A549 (cell line): ENCODE measurements around the gene CDC20.

Experiments
- BCL3 ChIP-seq: fragments of >200 bp; sonication (Bioruptor Twin); formaldehyde crosslinking; IDR thresholded peaks from 3 replicates; pipeline ENCODE4 v1.6.1; 2016
- RAD21 ChIP-seq, 2 experiments: fragments of >200 bp in 1 of 2; sonication (Bioruptor Twin) in 1 of 2; formaldehyde crosslinking in 1 of 2; IDR thresholded peaks in 1 of 2; conservative IDR thresholded peaks in 1 of 2; 2 replicates in 1 of 2; 3 replicates in 1 of 2; pipeline ENCODE4 v1.6.1; 2012 to 2018; ENCODE audit warnings: inconsistent platforms in 1 of 2
- REST ChIP-seq: fragments of 200-600 bp; sonication (generic); IDR thresholded peaks from 2 replicates; pipeline ENCODE4 v1.6.1; 2016; ENCODE audit warnings: antibody characterized with exemption, mild to moderate bottlenecking, moderate library complexity
- USF2 ChIP-seq: fragments of 450-650 bp; IDR thresholded peaks from 2 replicates; pipeline ENCODE4 v1.6.1; 2014; ENCODE audit warnings: antibody characterized with exemption

- no peak for TF ChIP-seq USF2
- peak in 1 of 2 experiments; percentile 30; a peak in 2 of 5 replicates for TF ChIP-seq RAD21 (conservative IDR thresholded peaks at IDR 0.05 in 1 of 2, IDR thresholded peaks at IDR 0.05 in 1 of 2)
- TF ChIP-seq BCL3 = peak; percentile 89; the same call in 2 of the 3 replicates
- no peak for TF ChIP-seq REST
Measured at GRCh38 chr1:43358121-43358745, 548 bp upstream of the CDC20 start.
